ENCODE data around the gene COMMD10.

DNA sequence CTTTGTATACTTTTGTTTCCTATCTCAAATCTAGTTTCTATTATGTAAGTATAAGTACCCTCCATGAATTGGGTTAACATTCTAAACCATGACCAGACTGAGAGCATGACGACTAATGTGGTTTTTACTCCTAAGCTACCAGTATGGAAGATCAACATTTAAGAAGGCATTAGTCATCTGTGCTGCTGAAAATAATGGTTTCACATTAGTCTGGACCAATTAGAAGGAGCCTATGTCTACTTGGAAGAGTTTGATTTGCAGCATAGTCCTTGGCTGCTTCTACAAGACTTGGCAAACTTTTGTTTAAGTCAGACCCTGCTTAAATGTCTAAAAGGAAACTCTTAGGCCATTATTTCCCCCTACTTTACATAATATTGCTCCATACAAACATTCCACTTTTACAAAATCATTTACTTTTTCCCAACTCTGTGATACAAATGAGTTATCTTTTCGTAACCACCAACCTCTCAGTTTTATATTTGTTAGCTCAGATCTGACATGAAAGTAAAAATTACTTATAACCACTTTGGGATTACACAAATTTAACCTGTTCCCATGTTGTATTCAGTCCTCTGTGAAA is 186.7 kb downstream of the COMMD10 start:
- no peak for TF ChIP-seq CTCF (IDR thresholded peaks at IDR 0.05; ENCODE audit: low read depth, low read length)
- no peak for TF ChIP-seq MAX (IDR thresholded peaks at IDR 0.05; ENCODE audit: low read depth, low read length)
- no peak for TF ChIP-seq POLR2A (IDR thresholded peaks at IDR 0.05; ENCODE audit: extremely low read depth, insufficient read length)
- TF ChIP-seq MYC (IDR thresholded peaks at IDR 0.05; ENCODE audit: low read depth, low read length) = no peak
